HCT116 (cell line): ENCODE data around the gene TYROBP. TPM values are rescaled to one million over a fixed set of nuclear protein-coding genes. Genes with fewer than 3 reads are reported as not detected.

Experiments
- ATAC-seq: fragments of 200-7000 bp; cut with Tn5 transposase; 2 replicates; pipeline ENCODE4 v1.9.1; 2020; ENCODE audit warnings: mild to moderate bottlenecking, moderate library complexity
- BruUV-seq: library from RNA; stranded (reverse); fragments of 400-500 nt; replicated peaks from 2 replicates; lab custom pipeline; 2021; lab: Mats Ljungman, UMichigan
- CTCF ChIA-PET: fragments of 300-600 bp; sonication (Branson Sonifier 250); formaldehyde crosslinking; loops from one replicate; lab custom pipeline; 2021; ENCODE audit warnings: antibody characterized with exemption; lab: Charles Lee
- POLR2A ChIA-PET: fragments of 300-600, 350-600 bp; sonication (Branson Sonifier 250); formaldehyde crosslinking; loops from one replicate; lab custom pipeline; 2021; ENCODE audit warnings: antibody characterized with exemption; lab: Charles Lee
- RAD21 ChIA-PET, 2 experiments: fragments of 300-600 bp; sonication (Branson Sonifier 250); formaldehyde crosslinking; loops; one replicate each; lab custom pipeline; 2023; ENCODE audit warnings: low total read pairs in 2 of 2; ENCODE audit not compliant: uncharacterized antibody in 2 of 2, unreplicated experiment in 2 of 2, low non-redundant PET in 1 of 2; lab: Charles Lee
- DNase-seq: peaks from one replicate; pipeline ENCODE4 v3.0.0-alpha.2; 2010; ENCODE audit warnings: low read depth, low spot score
- H2AFZ ChIP-seq: fragments of 200-600 bp; shearing (Covaris generic), sonication (generic); 2 replicates; pipeline ENCODE4 v1.6.1; 2017; ENCODE audit warnings: low read depth, mixed run types, mixed read lengths, antibody characterized with exemption, low read length; ENCODE audit not compliant: poor library complexity, severe bottlenecking
- H3K27ac ChIP-seq: 2 replicates; pipeline ENCODE4 v1.5.1; 2012; ENCODE audit warnings: low read depth, low read length
- H3K27me3 ChIP-seq: fragments of 200-600 bp; sonication (generic); 2 replicates; pipeline ENCODE4 v1.6.1; 2016; ENCODE audit warnings: mixed run types, low read length, mixed read lengths; ENCODE audit not compliant: insufficient read depth
- H3K36me3 ChIP-seq, 2 experiments: fragments of 200-500 bp in 1 of 2; fragments of 200-600 bp in 1 of 2; sonication (Bioruptor generic) in 1 of 2; sonication (generic) in 1 of 2; 2 replicates each; pipeline versions ENCODE4 v1.5.1 to v1.6.1; 2014 to 2016; ENCODE audit warnings: low read length in 2 of 2, inconsistent platforms in 1 of 2, mixed read lengths in 1 of 2, mixed run types in 1 of 2; ENCODE audit not compliant: insufficient read depth in 2 of 2, control insufficient read depth in 1 of 2
- H3K4me1 ChIP-seq, 2 experiments: fragments of 200-600 bp in 1 of 2; sonication (generic) in 1 of 2; 2 replicates each; pipeline versions ENCODE4 v1.5.1 to v1.6.1; 2012 to 2017; ENCODE audit warnings: low read length in 2 of 2, inconsistent platforms in 1 of 2, mild to moderate bottlenecking in 1 of 2, mixed read lengths in 1 of 2, mixed run types in 1 of 2, moderate library complexity in 1 of 2; ENCODE audit not compliant: insufficient read depth in 2 of 2, control insufficient read depth in 1 of 2
- H3K4me2 ChIP-seq: fragments of 200-600 bp; sonication (generic); 2 replicates; pipeline ENCODE4 v1.6.1; 2017; ENCODE audit warnings: mixed run types, low read length, mixed read lengths
- H3K4me3 ChIP-seq, 2 experiments: fragments of 200-600 bp in 1 of 2; sonication (generic) in 1 of 2; replicated peaks in 1 of 2; 2 replicates each; pipeline ENCODE4 v1.5.1; 2011 to 2016; ENCODE audit warnings: low read length in 2 of 2, control low read depth in 1 of 2, low read depth in 1 of 2, mild to moderate bottlenecking in 1 of 2, mixed read lengths in 1 of 2, mixed run types in 1 of 2
- H3K79me2 ChIP-seq: fragments of 200-600 bp; sonication (generic); 2 replicates; pipeline ENCODE4 v1.6.1; 2017; ENCODE audit warnings: mild to moderate bottlenecking, mixed run types, low read length, moderate library complexity, mixed read lengths; ENCODE audit not compliant: insufficient read depth
- H3K9ac ChIP-seq: fragments of 200-600 bp; sonication (generic); 2 replicates; pipeline ENCODE4 v1.6.1; 2016; ENCODE audit warnings: low read length, mixed read lengths
- H3K9me2 ChIP-seq: fragments of 200-600 bp; sonication (generic), shearing (Covaris generic); 2 replicates; pipeline ENCODE4 v1.6.1; 2017; ENCODE audit warnings: mixed run types, mild to moderate bottlenecking, moderate library complexity; ENCODE audit not compliant: insufficient read depth
- H3K9me3 ChIP-seq, 2 experiments: fragments of 200-500 bp in 1 of 2; fragments of 200-600 bp in 1 of 2; sonication (Bioruptor generic) in 1 of 2; sonication (generic) in 1 of 2; 2 replicates each; pipeline ENCODE4 v1.6.1; 2014 to 2017; ENCODE audit warnings: low read length in 2 of 2, mixed read lengths in 2 of 2, inconsistent platforms in 1 of 2, low read depth in 1 of 2, mild to moderate bottlenecking in 1 of 2, mixed run types in 1 of 2, moderate library complexity in 1 of 2; ENCODE audit not compliant: control insufficient read depth in 1 of 2, insufficient read depth in 1 of 2
- H4K20me1 ChIP-seq: fragments of 200-600 bp; sonication (generic), shearing (Covaris generic); 2 replicates; pipeline ENCODE4 v1.6.1; 2017; ENCODE audit warnings: mixed run types, mild to moderate bottlenecking, moderate library complexity; ENCODE audit not compliant: insufficient read depth
- ATF3 ChIP-seq: IDR thresholded peaks from 2 replicates; pipeline ENCODE4 v1.6.1; 2012
- CBX3 ChIP-seq: IDR thresholded peaks from 2 replicates; pipeline ENCODE4 v1.6.1; 2012; ENCODE audit warnings: low read depth
- CEBPB ChIP-seq: IDR thresholded peaks from 2 replicates; pipeline ENCODE4 v1.6.1; 2012; ENCODE audit warnings: low read depth
- EGR1 ChIP-seq: IDR thresholded peaks from 2 replicates; pipeline ENCODE4 v1.6.1; 2012; ENCODE audit warnings: low read depth
- FOSL1 ChIP-seq: IDR thresholded peaks from 2 replicates; pipeline ENCODE4 v1.6.1; 2012; ENCODE audit warnings: low read depth
- JUND ChIP-seq: IDR thresholded peaks from 2 replicates; pipeline ENCODE4 v1.6.1; 2012
- MAX ChIP-seq: IDR thresholded peaks from 2 replicates; pipeline ENCODE4 v1.6.1; 2012
- SP1 ChIP-seq: IDR thresholded peaks from 2 replicates; pipeline ENCODE4 v1.6.1; 2012; ENCODE audit warnings: low read depth
- SRF ChIP-seq: IDR thresholded peaks from 2 replicates; pipeline ENCODE4 v1.6.1; 2012; ENCODE audit warnings: low read depth
- TCF7L2 ChIP-seq: IDR thresholded peaks from 2 replicates; pipeline ENCODE4 v1.7.0; 2011; ENCODE audit warnings: borderline replicate concordance, inconsistent platforms; ENCODE audit not compliant: insufficient read depth, insufficient read length; ENCODE audit errors: extremely low read depth
- ZBTB33 ChIP-seq: IDR thresholded peaks from 2 replicates; pipeline ENCODE4 v1.6.1; 2011; ENCODE audit warnings: mild to moderate bottlenecking, low read length, moderate library complexity; ENCODE audit not compliant: insufficient replicate concordance; ENCODE audit errors: extremely low read depth
- ZNF274 ChIP-seq: fragments of 200-500 bp; sonication (Bioruptor generic); IDR thresholded peaks from 2 replicates; pipeline ENCODE4 v1.6.1; 2014; ENCODE audit warnings: mild to moderate bottlenecking, low read depth, low read length, inconsistent platforms
- intact Hi-C: fragments of 100-400 bp; cut with micrococcal nuclease; formaldehyde crosslinking; loops from 2 replicates; pipeline ENCODE4 v1.10.0; 2022
- total RNA-seq: library from RNA; stranded (reverse); gene quantifications from one replicate; pipeline ENCODE4 v1.2.1, GENCODE V29; 2021; ENCODE audit not compliant: unreplicated experiment
- TF ChIP-seq, protein P1 (sequence below), 3 experiments: fragments of 200-600 bp in 1 of 3; sonication (generic) in 1 of 3; IDR thresholded peaks in 2 of 3; conservative IDR thresholded peaks in 1 of 3; 2 replicates each; pipeline ENCODE4 v1.5.1; 2012 to 2017; ENCODE audit warnings: low read depth in 2 of 3, low read length in 2 of 3, antibody characterized with exemption in 1 of 3, borderline replicate concordance in 1 of 3, control low read depth in 1 of 3, mild to moderate bottlenecking in 1 of 3, mixed read lengths in 1 of 3, mixed run types in 1 of 3, moderate library complexity in 1 of 3; ENCODE audit not compliant: insufficient read depth in 1 of 3
- TF ChIP-seq, protein P2 (sequence below): IDR thresholded peaks from 2 replicates; pipeline ENCODE4 v1.6.1; 2012; ENCODE audit warnings: low read depth

Gene TYROBP
- total RNA-seq, 1 experiment from 2014 or later, result 0.49 TPM

DNA sequence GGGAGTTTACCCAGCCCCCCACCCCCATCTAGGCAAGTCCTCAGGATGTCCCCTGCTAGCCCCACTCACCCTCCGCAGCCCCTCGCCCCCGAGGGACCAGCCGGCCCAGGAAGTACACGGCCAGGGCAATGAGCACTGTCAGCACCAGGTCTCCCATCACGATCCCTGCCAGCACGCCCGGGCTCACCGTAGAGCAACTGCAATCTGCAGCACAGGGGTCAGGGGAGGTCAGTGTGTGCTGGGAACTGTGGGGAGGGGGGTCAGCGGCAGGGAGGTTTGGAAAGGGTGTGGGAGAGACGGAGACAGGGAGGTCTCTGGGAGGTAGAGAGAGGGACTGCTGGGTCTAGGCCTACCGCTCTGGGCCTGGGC lies 734 bp downstream of the TYROBP start:
- Histone ChIP-seq H3K9me3 (no peaks in the 10 kb centered on the region), H3K9ac (no peak overlapping the region), H3K9me2 (no peaks in the 10 kb centered on the region), H3K27me3 (no peaks in the 10 kb centered on the region), H3K4me2 (no peak overlapping the region), H3K36me3 (no peaks in the 10 kb centered on the region), H4K20me1 (no peaks in the 10 kb centered on the region), H3K4me1 (peaks cover 17 to 40% of the 10 kb centered on the region in 2 experiments), H3K27ac (no peak overlapping the region), H3K4me3 (no peak overlapping the region), H2AFZ (no peak overlapping the region), H3K79me2 (no peaks in the 10 kb centered on the region)
- no peak for DNase-seq
- RAD21 ChIA-PET, result no interaction called here
- TF ChIP-seq MAX (no peak), ZBTB33 (no peak), SP1 (no peak), SRF (no peak), JUND (no peak), ZNF274 (no peak), ATF3 (no peak), TCF7L2 (no peak), CBX3 (no peak), CEBPB (no peak), EGR1 (no peak), FOSL1 (no peak)
- TF ChIP-seq, protein P1, sequence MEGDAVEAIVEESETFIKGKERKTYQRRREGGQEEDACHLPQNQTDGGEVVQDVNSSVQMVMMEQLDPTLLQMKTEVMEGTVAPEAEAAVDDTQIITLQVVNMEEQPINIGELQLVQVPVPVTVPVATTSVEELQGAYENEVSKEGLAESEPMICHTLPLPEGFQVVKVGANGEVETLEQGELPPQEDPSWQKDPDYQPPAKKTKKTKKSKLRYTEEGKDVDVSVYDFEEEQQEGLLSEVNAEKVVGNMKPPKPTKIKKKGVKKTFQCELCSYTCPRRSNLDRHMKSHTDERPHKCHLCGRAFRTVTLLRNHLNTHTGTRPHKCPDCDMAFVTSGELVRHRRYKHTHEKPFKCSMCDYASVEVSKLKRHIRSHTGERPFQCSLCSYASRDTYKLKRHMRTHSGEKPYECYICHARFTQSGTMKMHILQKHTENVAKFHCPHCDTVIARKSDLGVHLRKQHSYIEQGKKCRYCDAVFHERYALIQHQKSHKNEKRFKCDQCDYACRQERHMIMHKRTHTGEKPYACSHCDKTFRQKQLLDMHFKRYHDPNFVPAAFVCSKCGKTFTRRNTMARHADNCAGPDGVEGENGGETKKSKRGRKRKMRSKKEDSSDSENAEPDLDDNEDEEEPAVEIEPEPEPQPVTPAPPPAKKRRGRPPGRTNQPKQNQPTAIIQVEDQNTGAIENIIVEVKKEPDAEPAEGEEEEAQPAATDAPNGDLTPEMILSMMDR (IDR thresholded peaks at IDR 0.05 in 2 of 3, conservative IDR thresholded peaks at IDR 0.05 in 1 of 3; ENCODE audit: borderline replicate concordance in 1 of 3, insufficient read depth in 1 of 3, low read depth in 2 of 3, low read length in 2 of 3), result no peak
- TF ChIP-seq, protein P2, sequence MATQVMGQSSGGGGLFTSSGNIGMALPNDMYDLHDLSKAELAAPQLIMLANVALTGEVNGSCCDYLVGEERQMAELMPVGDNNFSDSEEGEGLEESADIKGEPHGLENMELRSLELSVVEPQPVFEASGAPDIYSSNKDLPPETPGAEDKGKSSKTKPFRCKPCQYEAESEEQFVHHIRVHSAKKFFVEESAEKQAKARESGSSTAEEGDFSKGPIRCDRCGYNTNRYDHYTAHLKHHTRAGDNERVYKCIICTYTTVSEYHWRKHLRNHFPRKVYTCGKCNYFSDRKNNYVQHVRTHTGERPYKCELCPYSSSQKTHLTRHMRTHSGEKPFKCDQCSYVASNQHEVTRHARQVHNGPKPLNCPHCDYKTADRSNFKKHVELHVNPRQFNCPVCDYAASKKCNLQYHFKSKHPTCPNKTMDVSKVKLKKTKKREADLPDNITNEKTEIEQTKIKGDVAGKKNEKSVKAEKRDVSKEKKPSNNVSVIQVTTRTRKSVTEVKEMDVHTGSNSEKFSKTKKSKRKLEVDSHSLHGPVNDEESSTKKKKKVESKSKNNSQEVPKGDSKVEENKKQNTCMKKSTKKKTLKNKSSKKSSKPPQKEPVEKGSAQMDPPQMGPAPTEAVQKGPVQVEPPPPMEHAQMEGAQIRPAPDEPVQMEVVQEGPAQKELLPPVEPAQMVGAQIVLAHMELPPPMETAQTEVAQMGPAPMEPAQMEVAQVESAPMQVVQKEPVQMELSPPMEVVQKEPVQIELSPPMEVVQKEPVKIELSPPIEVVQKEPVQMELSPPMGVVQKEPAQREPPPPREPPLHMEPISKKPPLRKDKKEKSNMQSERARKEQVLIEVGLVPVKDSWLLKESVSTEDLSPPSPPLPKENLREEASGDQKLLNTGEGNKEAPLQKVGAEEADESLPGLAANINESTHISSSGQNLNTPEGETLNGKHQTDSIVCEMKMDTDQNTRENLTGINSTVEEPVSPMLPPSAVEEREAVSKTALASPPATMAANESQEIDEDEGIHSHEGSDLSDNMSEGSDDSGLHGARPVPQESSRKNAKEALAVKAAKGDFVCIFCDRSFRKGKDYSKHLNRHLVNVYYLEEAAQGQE, result no peak
- CTCF ChIA-PET, result no interaction called here
- intact Hi-C loops, result no loop called here
- no peak for ATAC-seq
- BruUV-seq, result no TSS peak
- POLR2A ChIA-PET, result no interaction called here
